Activated B cell treated with CpG ODN at 0.5 μM for 24 hours (primary cell): ENCODE data around the gene ATG101. TPM values are rescaled to one million over a fixed set of nuclear protein-coding genes. Genes with fewer than 3 reads are reported as not detected.

Experiments
- ATAC-seq: fragments of 200-7000 bp; cut with Tn5 transposase; one replicate; pipeline ENCODE4 v1.10.0; 2021; ENCODE audit warnings: low read depth, mild to moderate bottlenecking, moderate library complexity
- CTCF ChIA-PET: fragments of 350-600 bp; sonication (Branson Sonifier 250); formaldehyde crosslinking; loops from one replicate; lab custom pipeline; 2021; ENCODE audit warnings: antibody characterized with exemption; lab: Charles Lee
- POLR2A ChIA-PET: fragments of 350-600 bp; sonication (Branson Sonifier 250); formaldehyde crosslinking; loops from one replicate; lab custom pipeline; 2021; ENCODE audit warnings: antibody characterized with exemption; lab: Charles Lee
- DNase-seq: peaks from one replicate; pipeline ENCODE4 v3.0.0; 2022
- H3K27ac Mint-ChIP-seq: one replicate; pipeline ENCODE4 v1.8.0; 2020; ENCODE audit warnings: mixed read lengths
- H3K27me3 Mint-ChIP-seq: one replicate; pipeline ENCODE4 v1.8.0; 2021; ENCODE audit warnings: mixed read lengths
- H3K36me3 Mint-ChIP-seq: one replicate; pipeline ENCODE4 v1.8.0; 2021; ENCODE audit warnings: low read depth, mixed read lengths
- H3K4me1 Mint-ChIP-seq: one replicate; pipeline ENCODE4 v1.8.0; 2021; ENCODE audit warnings: mixed read lengths
- H3K4me3 Mint-ChIP-seq: one replicate; pipeline ENCODE4 v1.8.0; 2020; ENCODE audit warnings: mild to moderate bottlenecking, mixed read lengths
- H3K9me3 Mint-ChIP-seq: one replicate; pipeline ENCODE4 v1.8.0; 2020; ENCODE audit warnings: mixed read lengths
- CTCF ChIP-seq: fragments of 200-600 bp; IDR thresholded peaks from one replicate; pipeline ENCODE4 v1.8.0; 2022; ENCODE audit warnings: antibody characterized with exemption, mild to moderate bottlenecking
- intact Hi-C: fragments of 100-400 bp; cut with micrococcal nuclease; formaldehyde crosslinking; loops from one replicate; pipeline ENCODE4 v1.15.1; 2024
- total RNA-seq: library from RNA; stranded (reverse); gene quantifications from 2 replicates; pipeline ENCODE4 v1.2.3, GENCODE V29; 2022

Gene ATG101
- total RNA-seq, 1 donor from 2014 or later: 25.6 TPM

GRCh38 chr12:52082669-52082987 lies 12.8 kb downstream of the ATG101 start:
- intact Hi-C loops: no loop called here
- ChIA-PET POLR2A (interaction anchor here (1.0 to 4.0 kb wide), 6 partner anchors 13 to 57 kb away, joined by 3 to 24 read pairs (median 11); partner anchors contain the start of genes ATG101 and NR4A1), CTCF (interaction anchor here (0.8 to 12.3 kb wide), 18 partner anchors 11 to 111 kb away, joined by 3 to 342 read pairs (median 5); partner anchors contain the start of gene ATG101)
- Mint-ChIP-seq H3K4me1 (peaks cover 39% of the 10 kb centered on the region), H3K27me3 (peaks cover 4% of the 10 kb centered on the region), H3K36me3 (peaks cover 11% of the 10 kb centered on the region), H3K4me3 (no peak overlapping the region), H3K9me3 (no peaks in the 10 kb centered on the region), H3K27ac (no peak overlapping the region)
- TF ChIP-seq CTCF: no peak
- ATAC-seq (no peak), DNase-seq (no peak)

- Mint-ChIP-seq H3K9me3 (no peaks in the 10 kb centered on the region), H3K27me3 (peaks cover 8% of the 10 kb centered on the region), H3K27ac (peak overlapping the region; percentile 48), H3K4me3 (peak overlapping the region; percentile 42), H3K36me3 (peaks cover 6% of the 10 kb centered on the region), H3K4me1 (peaks cover 42% of the 10 kb centered on the region)
- peak; percentile 98 for TF ChIP-seq CTCF
- DNase-seq (peak; percentile 70), ATAC-seq (peak; percentile 63)
- POLR2A ChIA-PET: interaction anchor here (1.0 to 4.0 kb wide), 5 partner anchors 14 to 57 kb away, joined by 3 to 24 read pairs (median 18); partner anchors contain the start of genes ATG101 and NR4A1
- intact Hi-C loops: loop anchor here (1.0 kb wide), 5 partner anchors 32 to 90 kb away; partner anchors contain the start of gene NR4A1
- CTCF ChIA-PET: interaction anchor here (0.6 to 12.3 kb wide), 17 partner anchors 11 to 112 kb away, joined by 3 to 342 read pairs (median 5); partner anchors contain the start of gene ATG101
Observed at GRCh38 chr12:52082988-52083637, 13.3 kb downstream of the ATG101 start.

GRCh38 chr12:52083638-52083996 lies 13.8 kb downstream of the ATG101 start:
- Mint-ChIP-seq H3K4me1 (peaks cover 47% of the 10 kb centered on the region), H3K4me3 (no peak overlapping the region), H3K9me3 (no peaks in the 10 kb centered on the region), H3K27me3 (peaks cover 12% of the 10 kb centered on the region), H3K36me3 (peaks cover 4% of the 10 kb centered on the region), H3K27ac (peak overlapping the region; percentile 48)
- ATAC-seq (no peak), DNase-seq (no peak)
- intact Hi-C loops: loop anchor here (1.0 kb wide), 5 partner anchors 32 to 90 kb away; partner anchors contain the start of gene NR4A1
- POLR2A ChIA-PET: interaction anchor here (1.2 to 4.0 kb wide), 3 partner anchors 14 to 35 kb away, joined by 3 to 24 read pairs (median 18); partner anchors contain the start of genes ATG101 and NR4A1
- CTCF ChIA-PET: interaction anchor here (0.6 to 12.3 kb wide), 14 partner anchors 12 to 92 kb away, joined by 3 to 342 read pairs (median 5); partner anchors contain the start of gene ATG101
- TF ChIP-seq CTCF: no peak

GRCh38 chr12:52084491-52085231 lies 14.9 kb downstream of the ATG101 start:
- Mint-ChIP-seq H3K36me3 (no peaks in the 10 kb centered on the region), H3K27me3 (peaks cover 16% of the 10 kb centered on the region), H3K4me1 (peaks cover 48% of the 10 kb centered on the region), H3K9me3 (no peaks in the 10 kb centered on the region), H3K4me3 (no peak overlapping the region), H3K27ac (no peak overlapping the region)
- CTCF ChIA-PET: interaction anchor here (0.6 to 12.3 kb wide), 8 partner anchors 12 to 922 kb away, joined by 3 to 342 read pairs (median 6); partner anchors contain the start of gene ATG101
- no peak for ATAC-seq
- POLR2A ChIA-PET: interaction anchor here (0.6 to 0.7 kb wide), 2 partner anchors 9 to 266 kb away, joined by 3 read pairs; no protein-coding TSS in a partner anchor
- TF ChIP-seq CTCF: no peak
- no peak for DNase-seq
- intact Hi-C loops: no loop called here
